GM12872 (cell line): ENCODE results near the gene AMBN.

ENCODE experiments used
- CTCF ChIP-seq: IDR thresholded peaks from 3 replicates; pipeline ENCODE4 v1.5.1; 2011; ENCODE audit warnings: low read depth, mild to moderate bottlenecking, low read length, moderate library complexity; ENCODE audit not compliant: insufficient read depth

Gene AMBN

GRCh38 chr4:70627620-70628019, 35.6 kb downstream of the AMBN start:
- TF ChIP-seq CTCF = no peak

DNA sequence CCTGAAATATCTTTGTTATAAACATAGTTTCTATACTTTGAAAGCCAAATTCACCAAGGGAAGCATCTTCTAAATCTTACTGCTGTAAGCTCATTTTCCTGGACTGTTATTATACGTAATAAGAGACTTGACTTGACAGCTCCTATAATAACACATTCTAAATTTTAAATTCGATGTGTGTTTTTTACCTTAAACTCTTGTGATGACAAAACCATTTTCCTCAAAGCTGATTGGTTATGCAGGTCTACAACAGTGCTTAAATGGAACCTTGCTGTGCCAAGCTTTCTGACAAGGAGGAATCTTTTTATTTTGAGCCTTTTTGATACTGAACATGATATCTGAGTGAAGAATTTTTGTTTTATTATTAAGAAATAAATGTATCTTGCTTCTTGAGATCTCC, 36.4 kb downstream of the AMBN start, which contains the start of gene ENAM:
Gene ENAM, plus strand, starts transcription at position 301 of the 400 bp plus-strand sequence. CDS start 757 bp downstream, outside the sequence.
- no peak for TF ChIP-seq CTCF

GRCh38 chr4:70629469-70630090, 37.5 kb downstream of the AMBN start:
- TF ChIP-seq CTCF = no peak

GRCh38 chr4:70630162-70630561, 38.1 kb downstream of the AMBN start:
- no peak for TF ChIP-seq CTCF

DNA sequence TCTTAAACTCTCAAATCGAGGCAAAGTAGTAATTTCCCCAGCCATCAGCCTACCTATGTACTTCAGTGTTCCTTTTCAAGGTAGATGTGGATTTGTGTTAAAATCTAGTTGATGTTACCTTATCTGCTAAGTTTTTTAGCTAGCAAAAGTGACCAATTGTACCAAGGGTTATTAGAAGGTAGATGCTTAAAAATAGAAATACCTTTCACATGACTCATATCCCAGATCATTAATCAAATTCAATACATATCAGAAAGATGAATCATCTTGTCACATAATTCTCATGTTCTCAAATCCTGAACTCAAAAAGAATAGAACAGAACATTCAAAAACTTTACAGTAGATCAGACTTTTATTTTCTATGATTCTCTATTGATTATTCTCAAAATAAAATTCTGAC, 40.0 kb downstream of the AMBN start:
- no peak for TF ChIP-seq CTCF

DNA sequence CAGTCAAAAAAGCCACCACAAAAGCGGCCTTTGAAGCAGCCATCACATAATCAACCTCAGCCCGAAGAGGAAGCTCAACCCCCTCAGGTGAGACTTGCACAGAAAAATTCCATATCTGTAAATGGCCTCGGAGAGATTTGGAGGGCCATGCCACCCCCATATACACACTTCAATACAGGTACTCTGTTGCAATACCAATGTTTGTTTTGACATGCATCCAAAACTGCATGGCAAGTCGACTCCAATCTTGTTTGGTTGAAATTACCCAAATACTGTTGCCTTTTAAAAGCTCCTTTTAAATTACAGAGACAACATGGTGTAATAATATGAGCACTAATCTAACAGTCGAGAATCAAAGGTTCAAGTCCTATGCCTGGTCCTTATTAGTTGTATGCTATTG, 42.4 kb downstream of the AMBN start:
- TF ChIP-seq CTCF = no peak

GRCh38 chr4:70637239-70637913, 45.3 kb downstream of the AMBN start:
- no peak for TF ChIP-seq CTCF
